HS-5 (cell line): ENCODE measurements around the gene STRBP.
"Not testable (repeated sequence)": the region's sequence is repeated elsewhere in the genome, so short reads cannot be mapped to it uniquely, and the experiment has no call there.

Source experiments
- DNase-seq: peaks from one replicate; pipeline ENCODE4 v3.0.0-alpha.2; 2012; ENCODE audit warnings: low read depth

Gene STRBP

DNA sequence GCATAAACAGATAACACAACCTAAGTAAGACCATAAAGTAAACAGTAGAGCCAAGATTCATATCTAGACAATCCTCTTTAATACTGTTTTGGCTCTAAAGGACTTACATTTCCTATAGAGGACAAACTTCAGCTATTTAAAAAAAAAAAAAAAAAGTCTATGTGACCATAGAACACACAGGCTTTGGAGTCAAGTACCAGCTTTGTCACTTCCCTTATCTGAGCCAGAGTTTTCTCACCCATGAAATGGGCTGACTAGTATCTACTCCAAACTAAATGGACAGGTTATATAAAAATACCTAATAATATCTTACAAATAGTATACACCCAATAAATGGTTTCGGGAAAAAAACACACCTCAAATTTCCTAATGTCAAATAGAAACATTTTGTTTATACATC, 81.3 kb downstream of the STRBP start:
- no peak for DNase-seq

DNA sequence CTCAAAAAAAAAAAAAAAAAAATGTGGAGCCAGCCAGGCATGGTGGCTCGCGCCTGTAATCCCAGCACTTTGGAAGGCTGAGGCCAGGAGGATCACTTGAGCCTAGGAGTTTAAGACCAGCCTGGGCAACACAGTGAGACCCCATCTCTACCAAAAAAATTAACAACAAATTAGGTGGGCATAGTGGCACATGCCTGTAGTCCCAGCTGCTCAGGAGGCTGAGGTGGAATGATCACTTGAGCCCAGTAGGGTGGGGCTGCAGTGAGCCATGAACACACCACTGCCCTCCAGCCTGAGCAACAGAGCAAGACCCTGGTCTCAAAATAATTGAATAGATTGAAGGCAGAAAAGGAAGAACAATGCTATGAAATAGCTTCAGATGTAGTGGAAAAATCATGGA, 82.4 kb downstream of the STRBP start:
- DNase-seq = not testable (repeated sequence)

DNA sequence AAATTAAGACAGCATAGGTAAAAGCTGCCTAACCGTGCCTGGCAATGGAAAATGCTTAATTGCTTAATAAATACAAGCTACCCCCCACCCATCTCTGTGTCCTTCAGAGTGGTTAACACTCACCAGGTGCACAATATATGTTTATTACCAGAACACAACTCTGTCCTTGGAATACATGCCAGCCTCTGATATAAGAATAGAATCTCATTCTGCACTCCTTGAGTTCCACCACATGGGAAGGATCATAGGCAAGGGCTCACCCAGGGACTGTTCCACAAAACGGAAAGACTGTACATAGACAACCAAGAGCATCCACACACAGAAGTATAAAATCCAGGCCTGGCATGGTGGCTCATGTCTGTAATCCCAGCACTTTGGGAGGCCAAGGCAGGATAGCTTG, 91.4 kb downstream of the STRBP start:
- no peak for DNase-seq

DNA sequence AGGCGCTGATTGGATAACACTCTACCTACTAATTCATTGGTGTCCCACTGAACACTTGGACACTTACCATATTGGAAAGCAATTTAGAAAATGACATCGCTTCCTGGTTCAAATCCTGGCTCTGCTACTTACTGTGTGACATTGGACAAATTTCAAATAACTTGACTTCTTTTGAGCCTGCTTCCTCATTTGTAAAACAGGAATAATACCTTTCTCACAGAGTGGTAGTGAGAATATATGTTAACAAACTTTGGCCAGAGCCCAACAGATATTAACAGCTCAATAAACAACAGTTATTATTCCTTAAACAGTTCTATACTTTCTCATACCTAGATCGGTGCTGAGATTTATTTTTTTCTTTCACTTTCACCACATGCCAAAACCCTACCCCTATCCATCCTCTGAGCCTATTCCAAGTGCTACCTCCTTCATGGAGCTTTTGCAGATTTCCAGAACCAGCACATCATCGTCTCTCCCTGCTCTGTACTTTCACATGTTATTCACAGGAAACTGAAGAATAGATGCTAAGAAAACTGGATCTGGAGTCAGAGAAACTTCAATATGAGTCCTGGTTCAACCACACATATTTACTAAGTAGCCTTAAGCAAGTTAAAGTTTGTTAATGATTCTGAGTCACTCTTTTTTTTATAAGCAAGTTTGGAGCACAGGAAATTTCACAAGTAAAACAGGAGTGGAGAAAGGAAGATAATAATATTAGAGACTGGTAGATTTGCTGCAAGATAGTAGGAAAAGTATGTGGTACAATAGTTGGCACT, 92.3 kb downstream of the STRBP start:
- DNase-seq = no peak

DNA sequence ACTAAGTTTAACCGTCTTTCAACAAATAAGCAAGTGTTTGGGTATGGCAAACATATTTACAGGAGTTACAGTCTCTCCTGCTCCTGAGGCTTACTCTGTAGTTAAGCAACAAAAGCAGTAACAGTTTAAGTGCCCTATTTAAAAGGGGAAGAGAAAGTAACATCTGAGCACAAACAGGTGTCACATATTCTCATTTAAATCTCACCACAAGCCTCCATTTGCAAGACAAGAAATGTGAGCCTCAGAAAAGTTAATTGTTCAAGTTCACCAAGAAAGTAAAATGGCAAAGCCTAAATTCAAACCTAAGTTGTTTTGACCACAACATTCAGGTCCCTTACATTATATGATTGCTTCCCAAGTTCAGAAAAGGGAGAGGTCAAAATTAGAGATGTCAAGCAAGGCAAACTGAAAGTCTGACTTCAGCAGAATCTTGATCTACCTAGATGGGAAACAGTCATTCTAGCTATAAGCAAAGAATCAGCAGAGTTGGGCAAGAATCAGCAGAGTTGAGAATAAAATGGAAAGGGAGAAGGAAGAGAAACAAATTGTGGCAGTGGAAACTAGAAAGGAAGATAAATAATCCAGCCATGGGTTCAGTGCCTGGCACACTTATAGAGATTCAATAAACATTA, 93.4 kb downstream of the STRBP start:
- no peak for DNase-seq

GRCh38 chr9:123174079-123174478, 94.3 kb downstream of the STRBP start:
- no peak for DNase-seq

DNA sequence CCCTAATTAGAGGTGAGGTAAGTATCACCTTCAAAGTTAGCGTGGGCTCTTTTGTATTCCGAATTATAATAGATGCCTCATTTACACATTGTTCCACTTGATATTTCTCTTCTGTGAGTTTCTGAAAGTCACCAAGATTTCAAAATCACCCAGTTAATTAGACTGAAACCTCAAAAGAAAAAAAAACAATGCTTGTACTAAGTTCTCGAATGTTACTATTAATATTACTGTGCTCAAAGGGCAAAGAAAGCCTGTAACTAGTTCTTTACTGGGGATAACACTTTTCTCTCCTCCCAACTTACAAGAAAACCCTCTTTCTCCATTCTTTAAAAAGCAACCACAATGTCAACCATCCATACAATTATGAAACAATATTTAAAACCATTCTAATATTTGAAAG, 98.5 kb downstream of the STRBP start:
- DNase-seq = no peak

DNA sequence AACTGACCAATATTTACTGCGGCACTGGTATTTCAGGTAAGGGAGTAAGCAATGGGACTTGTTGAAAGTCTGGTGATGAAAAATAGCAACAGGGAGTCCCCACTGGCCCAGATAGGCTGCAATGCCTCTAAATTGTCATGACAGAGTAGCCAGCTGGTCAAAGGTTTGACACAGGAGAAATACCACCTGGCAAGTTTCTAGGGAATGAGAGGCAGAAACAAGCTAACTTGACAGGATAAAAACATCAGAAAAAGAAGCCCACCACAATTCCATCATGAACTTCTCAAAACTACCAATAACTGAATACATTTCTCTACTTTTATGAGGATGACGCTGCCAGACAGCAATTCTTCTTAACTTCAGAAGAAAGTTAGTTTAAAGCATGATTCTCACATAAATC, 99.8 kb downstream of the STRBP start:
- DNase-seq = no peak

GRCh38 chr9:123167474-123167873, 100.9 kb downstream of the STRBP start:
- no peak for DNase-seq

- DNase-seq = no peak
Observed at GRCh38 chr9:123165813-123166212, 102.6 kb downstream of the STRBP start.

DNA sequence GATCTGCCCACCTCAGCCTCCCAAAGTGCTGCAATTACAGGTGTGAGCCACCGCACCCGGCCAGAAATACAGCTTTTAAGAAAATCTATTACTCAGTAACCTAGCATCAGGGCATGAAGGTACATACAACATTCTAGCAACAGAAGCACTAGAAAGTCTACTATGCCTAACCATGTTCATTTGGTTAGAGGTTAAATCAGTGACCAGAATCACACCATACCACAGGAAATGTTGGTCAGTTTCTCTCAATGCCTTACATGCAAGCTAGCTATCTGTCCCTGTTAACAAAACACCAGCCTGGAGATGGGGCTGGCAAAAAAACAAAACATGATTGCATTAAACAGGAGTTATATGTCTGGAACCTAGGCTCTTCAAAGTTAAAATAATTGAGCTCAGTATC, 104.1 kb downstream of the STRBP start:
- DNase-seq = no peak

GRCh38 chr9:123162791-123163345, 105.5 kb downstream of the STRBP start:
- no peak for DNase-seq

GRCh38 chr9:123162360-123162759, 106.0 kb downstream of the STRBP start:
- DNase-seq = no peak

DNA sequence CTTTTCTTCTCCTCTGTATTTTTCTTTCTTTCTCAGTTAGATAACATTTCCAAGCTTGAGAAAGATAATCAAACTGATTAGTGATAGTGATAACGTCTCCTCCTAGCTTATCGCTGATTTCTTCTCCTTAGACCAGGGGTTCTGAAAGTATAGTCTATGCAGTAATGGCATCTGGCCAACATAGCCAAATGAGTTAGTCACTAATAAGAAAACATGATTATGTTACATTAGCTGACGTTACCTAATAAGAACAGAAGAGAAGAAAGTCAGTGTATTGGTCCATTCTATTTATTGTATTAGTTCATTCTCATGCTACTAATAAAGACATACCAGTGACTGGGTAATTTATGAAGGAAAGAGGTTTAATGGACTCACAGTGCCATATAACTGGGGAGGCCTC, 111.2 kb downstream of the STRBP start:
- no peak for DNase-seq

- peak; percentile 3 for DNase-seq
Observed at GRCh38 chr9:123150708-123151503, 117.5 kb downstream of the STRBP start.

GRCh38 chr9:123149067-123149466, 119.3 kb downstream of the STRBP start:
- no peak for DNase-seq

- DNase-seq = no peak
Observed at GRCh38 chr9:123138163-123138562, 130.2 kb downstream of the STRBP start.

GRCh38 chr9:123135430-123135829, 133.0 kb downstream of the STRBP start:
- no peak for DNase-seq

DNA sequence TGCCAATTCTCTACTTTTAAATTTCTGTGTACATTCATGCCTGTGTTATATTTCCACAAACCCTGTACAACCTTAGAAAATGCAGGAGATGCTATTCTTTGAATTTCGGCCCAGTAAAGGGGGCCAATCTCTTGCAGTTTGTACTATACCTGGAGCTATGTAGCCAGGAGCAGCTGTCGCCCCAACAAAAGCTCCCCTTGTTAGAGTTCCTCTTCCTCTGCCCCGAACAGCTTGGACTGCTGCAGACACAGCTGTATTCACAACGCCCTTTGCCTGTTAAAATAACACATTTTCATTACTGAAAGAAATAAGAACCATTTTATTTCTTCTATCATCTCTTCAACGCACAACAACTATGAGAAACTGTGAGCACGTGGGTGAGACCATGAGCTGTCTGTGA, 135.7 kb downstream of the STRBP start:
- no peak for DNase-seq

- no peak for DNase-seq
Observed at GRCh38 chr9:123131993-123132392, 136.4 kb downstream of the STRBP start.

- DNase-seq = peak; percentile 5
Observed at GRCh38 chr9:123131258-123131657, 137.1 kb downstream of the STRBP start.

DNA sequence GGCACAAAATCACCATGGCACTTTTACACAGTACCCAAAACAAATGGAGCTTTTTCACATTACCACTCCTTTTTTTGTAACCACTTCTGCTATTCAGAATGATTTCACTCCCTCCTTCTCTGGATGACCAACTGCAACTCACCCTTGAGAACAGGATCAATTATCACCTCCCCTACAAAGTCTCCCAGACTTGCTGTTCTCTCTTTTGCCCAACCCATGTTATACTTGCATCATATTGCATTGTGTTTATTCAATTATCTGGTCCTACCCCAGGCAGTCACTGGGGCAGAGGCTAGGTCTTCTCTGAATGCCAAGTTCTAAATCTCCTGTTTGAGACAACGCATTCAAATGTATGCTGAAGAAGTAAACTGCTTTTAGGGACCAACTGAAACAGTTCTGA, 139.0 kb downstream of the STRBP start:
- DNase-seq = no peak

GRCh38 chr9:123128591-123128990, 139.8 kb downstream of the STRBP start:
- DNase-seq = no peak
